Measurements from ENCODE around the gene EPHB1. TPM values are rescaled to one million over a fixed set of nuclear protein-coding genes. Genes with fewer than 3 reads are reported as not detected.

The EPHB1 gene
- total RNA-seq, 2 donors from 2014 or later: 1.9 to 3.2 TPM

- Histone ChIP-seq H3K27me3 (no peaks in the 10 kb centered on the region), H3K4me1 (no peaks in the 10 kb centered on the region), H3K27ac (no peak overlapping the region), H3K4me3 (no peak overlapping the region), H3K36me3 (no peaks in the 10 kb centered on the region), H3K9me3 (no peaks in the 10 kb centered on the region)
- no peak for DNase-seq (ENCODE audit: low spot score)
- TF ChIP-seq CTCF (IDR thresholded peaks at IDR 0.05): no peak
Measured at GRCh38 chr3:135117977-135118376, 322.9 kb downstream of the EPHB1 start.

GRCh38 chr3:135118792-135119191 is 323.7 kb downstream of the EPHB1 start:
- Histone ChIP-seq H3K4me3 (no peak overlapping the region), H3K27ac (no peak overlapping the region), H3K9me3 (no peaks in the 10 kb centered on the region), H3K4me1 (no peaks in the 10 kb centered on the region), H3K27me3 (no peaks in the 10 kb centered on the region), H3K36me3 (no peaks in the 10 kb centered on the region)
- DNase-seq (ENCODE audit: low spot score): no peak
- no peak for TF ChIP-seq CTCF (IDR thresholded peaks at IDR 0.05)

- no peaks in the 10 kb centered on the region for H3K4me1 ChIP-seq
- TF ChIP-seq CTCF (IDR thresholded peaks at IDR 0.05): no peak
- no peak for DNase-seq (ENCODE audit: low spot score)
- H3K36me3 ChIP-seq: no peaks in the 10 kb centered on the region
- no peaks in the 10 kb centered on the region for H3K9me3 ChIP-seq
- H3K27me3 ChIP-seq: no peaks in the 10 kb centered on the region
- no peak overlapping the region for H3K4me3 ChIP-seq
- H3K27ac ChIP-seq: no peak overlapping the region
Measured at GRCh38 chr3:135125171-135125801, 330.2 kb downstream of the EPHB1 start.

GRCh38 chr3:135127946-135128470 is 332.9 kb downstream of the EPHB1 start:
- Histone ChIP-seq H3K4me3 (no peak overlapping the region), H3K27ac (no peak overlapping the region), H3K36me3 (no peaks in the 10 kb centered on the region), H3K9me3 (no peaks in the 10 kb centered on the region), H3K4me1 (no peaks in the 10 kb centered on the region), H3K27me3 (no peaks in the 10 kb centered on the region)
- no peak for TF ChIP-seq CTCF (IDR thresholded peaks at IDR 0.05)
- no peak for DNase-seq (ENCODE audit: low spot score)

GRCh38 chr3:135128818-135129217 is 333.8 kb downstream of the EPHB1 start:
- H3K27me3 ChIP-seq: no peaks in the 10 kb centered on the region
- no peaks in the 10 kb centered on the region for H3K36me3 ChIP-seq

More at GRCh38 chr3:135128818-135129217, 333.8 kb downstream of the EPHB1 start:
- no peak for DNase-seq (ENCODE audit: low spot score)
- TF ChIP-seq CTCF (IDR thresholded peaks at IDR 0.05): no peak
- H3K4me3 ChIP-seq: no peak overlapping the region
- H3K4me1 ChIP-seq: no peaks in the 10 kb centered on the region
- H3K9me3 ChIP-seq: no peaks in the 10 kb centered on the region
- no peak overlapping the region for H3K27ac ChIP-seq

Data from right atrium auricular region (tissue), 2 donors.